GM23338 (cell line): ENCODE results near the gene SLC9A3. TPM values are rescaled to one million over a fixed set of nuclear protein-coding genes. Genes with fewer than 3 reads are reported as not detected.

ENCODE experiments used
- ATAC-seq: fragments of 200-7000 bp; cut with Tn5 transposase; 3 replicates; pipeline ENCODE4 v1.9.1; 2020
- DNase-seq: peaks from one replicate; pipeline ENCODE4 v3.0.0-alpha.2; 2015; ENCODE audit warnings: low spot score
- H2AFZ ChIP-seq: fragments of 200-600 bp; sonication (generic); 2 replicates; pipeline ENCODE4 v1.8.0; 2016; ENCODE audit warnings: antibody characterized with exemption, mild to moderate bottlenecking, moderate library complexity
- H3F3A ChIP-seq: fragments of 200-600 bp; sonication (generic); replicated peaks from 2 replicates; pipeline ENCODE4 v1.8.0; 2017; ENCODE audit warnings: antibody characterized with exemption, mixed run types, low read depth
- H3K27ac ChIP-seq: fragments of 200-600 bp; sonication (generic); 2 replicates; pipeline ENCODE4 v1.6.1; 2016; ENCODE audit warnings: low read depth
- H3K27me3 ChIP-seq: fragments of 200-600 bp; sonication (generic); 2 replicates; pipeline ENCODE4 v1.8.0; 2016; ENCODE audit warnings: mild to moderate bottlenecking, mixed run types, moderate library complexity; ENCODE audit not compliant: insufficient read depth
- H3K36me3 ChIP-seq: fragments of 200-600 bp; sonication (generic); 2 replicates; pipeline ENCODE4 v1.8.0; 2016; ENCODE audit warnings: mild to moderate bottlenecking; ENCODE audit not compliant: insufficient read depth
- H3K4me1 ChIP-seq: fragments of 200-600 bp; sonication (generic); 2 replicates; pipeline ENCODE4 v1.8.0; 2016; ENCODE audit warnings: mild to moderate bottlenecking, moderate library complexity; ENCODE audit not compliant: insufficient read depth
- H3K4me2 ChIP-seq: fragments of 200-600 bp; sonication (generic); 2 replicates; pipeline ENCODE4 v1.7.1; 2017; ENCODE audit warnings: mixed run types
- H3K4me3 ChIP-seq: fragments of 200-600 bp; sonication (generic); 2 replicates; pipeline ENCODE4 v1.6.1; 2016; ENCODE audit warnings: mixed run types
- H3K79me2 ChIP-seq: fragments of 200-600 bp; sonication (generic); replicated peaks from 2 replicates; pipeline ENCODE4 v1.8.0; 2017; ENCODE audit warnings: mild to moderate bottlenecking; ENCODE audit not compliant: insufficient read depth
- H3K9me2 ChIP-seq: fragments of 200-600 bp; sonication (generic); 2 replicates; pipeline ENCODE4 v1.8.0; 2017; ENCODE audit not compliant: insufficient read depth
- H4K20me1 ChIP-seq: fragments of 200-600 bp; sonication (generic); replicated peaks from 2 replicates; pipeline ENCODE4 v1.8.0; 2017; ENCODE audit warnings: mild to moderate bottlenecking; ENCODE audit not compliant: insufficient read depth
- H3K27ac Mint-ChIP-seq: 2 replicates; pipeline ENCODE4 v1.8.0; 2020; ENCODE audit warnings: inconsistent platforms, mild to moderate bottlenecking, moderate library complexity, mixed read lengths
- H3K27me3 Mint-ChIP-seq: 3 replicates; pipeline ENCODE4 v1.8.0; 2022; ENCODE audit warnings: low read depth, mild to moderate bottlenecking, moderate library complexity, mixed read lengths, inconsistent platforms; ENCODE audit not compliant: insufficient read depth, poor library complexity
- H3K36me3 Mint-ChIP-seq: 3 replicates; pipeline ENCODE4 v1.8.0; 2021; ENCODE audit warnings: low read depth, mild to moderate bottlenecking, inconsistent platforms, moderate library complexity, mixed read lengths
- H3K4me1 Mint-ChIP-seq: 3 replicates; pipeline ENCODE4 v1.8.0; 2020; ENCODE audit warnings: mild to moderate bottlenecking, inconsistent platforms, mixed read lengths
- H3K4me3 Mint-ChIP-seq: 3 replicates; pipeline ENCODE4 v1.8.0; 2021; ENCODE audit warnings: moderate library complexity, mild to moderate bottlenecking, inconsistent platforms, mixed read lengths
- H3K9me3 Mint-ChIP-seq: 3 replicates; pipeline ENCODE4 v1.8.0; 2020; ENCODE audit warnings: moderate library complexity, mild to moderate bottlenecking, inconsistent platforms, mixed read lengths
- EZH2 ChIP-seq: fragments of 200-600 bp; sonication (generic); IDR thresholded peaks from one replicate; pipeline ENCODE4 v1.8.0; 2017; ENCODE audit warnings: antibody characterized with exemption, mild to moderate bottlenecking, low read depth; ENCODE audit not compliant: unreplicated experiment
- EZH2phosphoT487 ChIP-seq: fragments of 200-600 bp; sonication (generic); IDR thresholded peaks from one replicate; pipeline ENCODE4 v1.8.1; 2018; ENCODE audit warnings: antibody characterized with exemption; ENCODE audit not compliant: unreplicated experiment
- JUNB ChIP-seq: IDR thresholded peaks from one replicate; pipeline ENCODE4 v1.6.1; 2016; ENCODE audit warnings: antibody characterized with exemption; ENCODE audit not compliant: unreplicated experiment
- STAT1 ChIP-seq: IDR thresholded peaks from one replicate; pipeline ENCODE4 v1.6.1; 2016; ENCODE audit warnings: antibody characterized with exemption; ENCODE audit not compliant: unreplicated experiment
- polyA plus RNA-seq: library from polyadenylated mRNA; unstranded; fragments of >200 nt; fragmentation: Nextera tagmentation; extraction: Ambion mirVana; gene quantifications from 2 replicates; pipeline ENCODE4 v1.2.1, GENCODE V29; 2016
- total RNA-seq: library from RNA; depleted of rRNA; stranded (reverse); fragments of >200 nt; shearing (Covaris generic); gene quantifications from 2 replicates; pipeline ENCODE4 v1.2.3, GENCODE V29; 2014
- TF ChIP-seq, protein P1 (sequence below): IDR thresholded peaks from one replicate; pipeline ENCODE4 v1.6.1; 2018; ENCODE audit warnings: antibody characterized with exemption; ENCODE audit not compliant: unreplicated experiment
- TF ChIP-seq, protein P2 (sequence below), 2 experiments: fragments of 200-600 bp in 1 of 2; sonication (generic) in 1 of 2; conservative IDR thresholded peaks; 2 replicates each; pipeline versions ENCODE4 v1.5.1 to v1.6.1; 2016 to 2017; ENCODE audit warnings: antibody characterized with exemption in 2 of 2, low read depth in 2 of 2, mild to moderate bottlenecking in 2 of 2, moderate library complexity in 1 of 2

SLC9A3 gene
- total and polyA plus RNA-seq, 2 experiments from 2014 or later, result 0.39 to 3.1 TPM

DNA sequence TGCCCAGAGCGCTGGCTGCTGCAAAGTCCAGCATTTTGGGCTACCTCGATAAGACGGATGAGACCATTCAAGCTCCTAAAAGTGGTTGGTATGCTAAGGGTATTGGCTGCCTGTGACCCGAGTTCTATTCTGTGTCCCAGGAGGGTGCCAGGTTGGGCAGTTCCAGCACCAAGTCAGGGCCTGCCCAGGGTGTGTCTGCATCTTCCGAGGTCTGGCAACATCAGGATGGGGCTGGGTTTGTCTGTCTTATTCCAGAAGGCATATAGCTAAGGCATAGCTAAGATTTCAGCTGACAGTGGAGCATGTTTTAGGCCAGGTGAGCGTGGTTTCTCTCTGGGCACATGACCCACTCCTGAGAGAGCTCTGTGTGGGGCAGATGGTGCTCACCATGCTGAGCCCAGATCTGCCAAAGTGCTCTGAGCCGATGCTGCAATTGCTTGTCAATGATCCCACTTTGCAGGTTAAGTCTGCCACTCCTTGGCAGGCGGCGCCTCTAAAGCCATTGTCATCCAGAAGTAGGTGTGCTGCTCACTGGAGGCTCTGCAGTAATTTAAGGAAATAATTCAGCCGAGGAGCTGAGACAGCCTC lies 7.8 kb downstream of the SLC9A3 start:
- Histone ChIP-seq H3K9me2 (peaks cover 8% of the 10 kb centered on the region; the same call in 1 of the 2 replicates), H3K27me3 (peaks cover 2% of the 10 kb centered on the region; the same call in 1 of the 2 replicates), H3K4me3 (no peak overlapping the region), H2AFZ (no peak overlapping the region), H3K36me3 (no peaks in the 10 kb centered on the region), H3K27ac (no peak overlapping the region), H4K20me1 (no peaks in the 10 kb centered on the region), H3K79me2 (no peaks in the 10 kb centered on the region), H3K4me2 (no peak overlapping the region), H3K4me1 (no peaks in the 10 kb centered on the region), H3F3A (no peaks in the 10 kb centered on the region)
- Mint-ChIP-seq H3K4me1 (peaks cover 3% of the 10 kb centered on the region; the same call in 2 of the 3 replicates), H3K27ac (no peak overlapping the region), H3K4me3 (no peak overlapping the region), H3K27me3 (peaks cover 26% of the 10 kb centered on the region), H3K36me3 (no peaks in the 10 kb centered on the region; the same call in 2 of the 3 replicates), H3K9me3 (no peaks in the 10 kb centered on the region; the same call in 2 of the 3 replicates)
- TF ChIP-seq, protein P1, sequence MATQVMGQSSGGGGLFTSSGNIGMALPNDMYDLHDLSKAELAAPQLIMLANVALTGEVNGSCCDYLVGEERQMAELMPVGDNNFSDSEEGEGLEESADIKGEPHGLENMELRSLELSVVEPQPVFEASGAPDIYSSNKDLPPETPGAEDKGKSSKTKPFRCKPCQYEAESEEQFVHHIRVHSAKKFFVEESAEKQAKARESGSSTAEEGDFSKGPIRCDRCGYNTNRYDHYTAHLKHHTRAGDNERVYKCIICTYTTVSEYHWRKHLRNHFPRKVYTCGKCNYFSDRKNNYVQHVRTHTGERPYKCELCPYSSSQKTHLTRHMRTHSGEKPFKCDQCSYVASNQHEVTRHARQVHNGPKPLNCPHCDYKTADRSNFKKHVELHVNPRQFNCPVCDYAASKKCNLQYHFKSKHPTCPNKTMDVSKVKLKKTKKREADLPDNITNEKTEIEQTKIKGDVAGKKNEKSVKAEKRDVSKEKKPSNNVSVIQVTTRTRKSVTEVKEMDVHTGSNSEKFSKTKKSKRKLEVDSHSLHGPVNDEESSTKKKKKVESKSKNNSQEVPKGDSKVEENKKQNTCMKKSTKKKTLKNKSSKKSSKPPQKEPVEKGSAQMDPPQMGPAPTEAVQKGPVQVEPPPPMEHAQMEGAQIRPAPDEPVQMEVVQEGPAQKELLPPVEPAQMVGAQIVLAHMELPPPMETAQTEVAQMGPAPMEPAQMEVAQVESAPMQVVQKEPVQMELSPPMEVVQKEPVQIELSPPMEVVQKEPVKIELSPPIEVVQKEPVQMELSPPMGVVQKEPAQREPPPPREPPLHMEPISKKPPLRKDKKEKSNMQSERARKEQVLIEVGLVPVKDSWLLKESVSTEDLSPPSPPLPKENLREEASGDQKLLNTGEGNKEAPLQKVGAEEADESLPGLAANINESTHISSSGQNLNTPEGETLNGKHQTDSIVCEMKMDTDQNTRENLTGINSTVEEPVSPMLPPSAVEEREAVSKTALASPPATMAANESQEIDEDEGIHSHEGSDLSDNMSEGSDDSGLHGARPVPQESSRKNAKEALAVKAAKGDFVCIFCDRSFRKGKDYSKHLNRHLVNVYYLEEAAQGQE, result no peak
- TF ChIP-seq, protein P2, sequence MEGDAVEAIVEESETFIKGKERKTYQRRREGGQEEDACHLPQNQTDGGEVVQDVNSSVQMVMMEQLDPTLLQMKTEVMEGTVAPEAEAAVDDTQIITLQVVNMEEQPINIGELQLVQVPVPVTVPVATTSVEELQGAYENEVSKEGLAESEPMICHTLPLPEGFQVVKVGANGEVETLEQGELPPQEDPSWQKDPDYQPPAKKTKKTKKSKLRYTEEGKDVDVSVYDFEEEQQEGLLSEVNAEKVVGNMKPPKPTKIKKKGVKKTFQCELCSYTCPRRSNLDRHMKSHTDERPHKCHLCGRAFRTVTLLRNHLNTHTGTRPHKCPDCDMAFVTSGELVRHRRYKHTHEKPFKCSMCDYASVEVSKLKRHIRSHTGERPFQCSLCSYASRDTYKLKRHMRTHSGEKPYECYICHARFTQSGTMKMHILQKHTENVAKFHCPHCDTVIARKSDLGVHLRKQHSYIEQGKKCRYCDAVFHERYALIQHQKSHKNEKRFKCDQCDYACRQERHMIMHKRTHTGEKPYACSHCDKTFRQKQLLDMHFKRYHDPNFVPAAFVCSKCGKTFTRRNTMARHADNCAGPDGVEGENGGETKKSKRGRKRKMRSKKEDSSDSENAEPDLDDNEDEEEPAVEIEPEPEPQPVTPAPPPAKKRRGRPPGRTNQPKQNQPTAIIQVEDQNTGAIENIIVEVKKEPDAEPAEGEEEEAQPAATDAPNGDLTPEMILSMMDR (conservative IDR thresholded peaks at IDR 0.05; ENCODE audit: low read depth in 2 of 2), result no peak
- ATAC-seq, result no peak
- DNase-seq, result no peak

DNA sequence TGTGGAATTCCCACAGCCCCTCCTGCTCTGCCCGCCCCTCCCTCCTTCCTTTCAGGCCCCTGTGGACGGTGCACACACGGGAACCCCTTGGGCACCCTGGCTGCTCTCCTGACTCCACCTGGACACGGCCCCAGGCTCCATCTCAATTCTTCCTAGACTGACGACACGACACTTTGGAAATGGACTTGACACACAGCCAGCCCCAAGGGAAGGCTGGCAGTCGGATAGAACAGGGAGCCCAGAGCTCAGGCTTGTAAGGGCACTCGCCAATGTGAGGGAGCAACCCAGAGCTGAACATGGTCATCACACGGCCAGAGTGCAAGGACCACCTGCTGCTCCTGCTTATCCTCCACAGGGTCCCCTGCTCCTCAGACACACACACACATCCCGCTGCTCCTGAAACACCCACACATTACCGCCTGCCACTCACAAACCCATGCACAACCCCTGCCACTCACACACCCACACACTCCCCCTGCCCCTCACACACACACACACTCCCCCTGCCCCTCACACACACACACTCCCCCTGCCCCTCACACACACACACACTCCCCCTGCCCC lies 8.9 kb downstream of the SLC9A3 start:
- ATAC-seq (no peak), DNase-seq (no peak)
- no peak overlapping the region for H3K27ac Mint-ChIP-seq
- H4K20me1 ChIP-seq, result no peaks in the 10 kb centered on the region
- no peaks in the 10 kb centered on the region; the same call in 2 of the 3 replicates for H3K4me1 Mint-ChIP-seq
- H3K9me2 ChIP-seq, result peaks cover 8% of the 10 kb centered on the region; the same call in 1 of the 2 replicates
- no peaks in the 10 kb centered on the region; the same call in 2 of the 3 replicates for H3K36me3 Mint-ChIP-seq
- no peaks in the 10 kb centered on the region; the same call in 2 of the 3 replicates for H3K9me3 Mint-ChIP-seq
- no peaks in the 10 kb centered on the region for H3K79me2 ChIP-seq
- no peak for TF ChIP-seq EZH2
- no peak for TF ChIP-seq STAT1
- no peak for TF ChIP-seq JUNB
- no peak for TF ChIP-seq EZH2phosphoT487
- no peak overlapping the region for H3K4me2 ChIP-seq
- no peaks in the 10 kb centered on the region for H3F3A ChIP-seq
- no peaks in the 10 kb centered on the region for H3K27me3 ChIP-seq
- no peaks in the 10 kb centered on the region for H3K4me1 ChIP-seq
- no peak overlapping the region for H3K4me3 ChIP-seq
- H3K36me3 ChIP-seq, result no peaks in the 10 kb centered on the region
- no peak overlapping the region for H3K27ac ChIP-seq
- H2AFZ ChIP-seq, result no peak overlapping the region
- no peak overlapping the region for H3K4me3 Mint-ChIP-seq
- peaks cover 25% of the 10 kb centered on the region for H3K27me3 Mint-ChIP-seq
